HG02970 (cell line): ENCODE data around the gene PCDHAC2.

Experiments used
- ATAC-seq: cut with Tn5 transposase; IDR thresholded peaks from one replicate; pipeline ENCODE4 v1.9.1; 2021; ENCODE audit warnings: mild to moderate bottlenecking, moderate library complexity, moderate number of reproducible peaks; ENCODE audit not compliant: unreplicated experiment, low FRiP score

PCDHAC2 gene

GRCh38 chr5:140982083-140982716, 15.9 kb downstream of the PCDHAC2 start:
- no peak for ATAC-seq

- ATAC-seq: no peak
These were observed 19.8 kb downstream of the PCDHAC2 start for GRCh38 chr5:140986117-140986521.

- ATAC-seq: no peak
These were observed 21.8 kb downstream of the PCDHAC2 start for GRCh38 chr5:140988100-140988499.

- ATAC-seq: no peak
These were observed 22.3 kb downstream of the PCDHAC2 start for GRCh38 chr5:140988608-140989007.

GRCh38 chr5:140989254-140990020, 23.2 kb downstream of the PCDHAC2 start:
- no peak for ATAC-seq

GRCh38 chr5:140992828-140993227, 26.6 kb downstream of the PCDHAC2 start:
- no peak for ATAC-seq

- no peak for ATAC-seq
These were observed 29.8 kb downstream of the PCDHAC2 start for GRCh38 chr5:140996060-140996459.

GRCh38 chr5:140998921-140999410, 32.7 kb downstream of the PCDHAC2 start:
- no peak for ATAC-seq

GRCh38 chr5:141001446-141001843, 35.2 kb downstream of the PCDHAC2 start:
- no peak for ATAC-seq

GRCh38 chr5:141001844-141002604, 35.7 kb downstream of the PCDHAC2 start:
- no peak for ATAC-seq

- no peak for ATAC-seq
These were observed 36.3 kb downstream of the PCDHAC2 start for GRCh38 chr5:141002605-141002965.

- no peak for ATAC-seq
These were observed 36.8 kb downstream of the PCDHAC2 start for GRCh38 chr5:141003031-141003430.

- no peak for ATAC-seq
These were observed 37.7 kb downstream of the PCDHAC2 start for GRCh38 chr5:141003791-141004611.

GRCh38 chr5:141007791-141008190, 41.5 kb downstream of the PCDHAC2 start:
- ATAC-seq: no peak

- ATAC-seq: no peak
These were observed 43.9 kb downstream of the PCDHAC2 start for GRCh38 chr5:141010047-141010793.

GRCh38 chr5:141017943-141018342, 51.7 kb downstream of the PCDHAC2 start:
- ATAC-seq: no peak
